Measurements from ENCODE around the gene PFKFB4.

The PFKFB4 gene

GRCh38 chr3:48597408-48597800 lies 40.8 kb upstream of the PFKFB4 start:
- TF ChIP-seq CTCF (IDR thresholded peaks at IDR 0.05): no peak

GRCh38 chr3:48596676-48597407 lies 40.2 kb upstream of the PFKFB4 start:
- no peak for TF ChIP-seq CTCF (IDR thresholded peaks at IDR 0.05)

GRCh38 chr3:48596157-48596556 lies 39.6 kb upstream of the PFKFB4 start:
- TF ChIP-seq CTCF (IDR thresholded peaks at IDR 0.05): no peak

GRCh38 chr3:48595526-48596121 lies 39.0 kb upstream of the PFKFB4 start:
- TF ChIP-seq CTCF (IDR thresholded peaks at IDR 0.05): no peak

- TF ChIP-seq CTCF (IDR thresholded peaks at IDR 0.05): no peak
Observed at GRCh38 chr3:48595075-48595525, 38.5 kb upstream of the PFKFB4 start, which contains the start of gene COL7A1. TSS of gene COL7A1 (minus strand) at chr3:48595329. CDS start at chr3:48595159, 170 bp downstream.

- no peak for TF ChIP-seq CTCF (IDR thresholded peaks at IDR 0.05)
Observed at GRCh38 chr3:48594417-48595049, 37.9 kb upstream of the PFKFB4 start.

- no peak for TF ChIP-seq CTCF (IDR thresholded peaks at IDR 0.05)
Observed at GRCh38 chr3:48593337-48593736, 36.7 kb upstream of the PFKFB4 start.
